Superior temporal gyrus (tissue), 1 donor: ENCODE results near the gene MKX.
A peak's percentile ranks its signal among the peaks of the same experiment; 100 is the strongest.

Experiments used
- DNase-seq: peaks from one replicate; pipeline ENCODE4 v3.0.0-alpha.2; 2016; ENCODE audit errors: extremely low spot score

MKX gene

DNA sequence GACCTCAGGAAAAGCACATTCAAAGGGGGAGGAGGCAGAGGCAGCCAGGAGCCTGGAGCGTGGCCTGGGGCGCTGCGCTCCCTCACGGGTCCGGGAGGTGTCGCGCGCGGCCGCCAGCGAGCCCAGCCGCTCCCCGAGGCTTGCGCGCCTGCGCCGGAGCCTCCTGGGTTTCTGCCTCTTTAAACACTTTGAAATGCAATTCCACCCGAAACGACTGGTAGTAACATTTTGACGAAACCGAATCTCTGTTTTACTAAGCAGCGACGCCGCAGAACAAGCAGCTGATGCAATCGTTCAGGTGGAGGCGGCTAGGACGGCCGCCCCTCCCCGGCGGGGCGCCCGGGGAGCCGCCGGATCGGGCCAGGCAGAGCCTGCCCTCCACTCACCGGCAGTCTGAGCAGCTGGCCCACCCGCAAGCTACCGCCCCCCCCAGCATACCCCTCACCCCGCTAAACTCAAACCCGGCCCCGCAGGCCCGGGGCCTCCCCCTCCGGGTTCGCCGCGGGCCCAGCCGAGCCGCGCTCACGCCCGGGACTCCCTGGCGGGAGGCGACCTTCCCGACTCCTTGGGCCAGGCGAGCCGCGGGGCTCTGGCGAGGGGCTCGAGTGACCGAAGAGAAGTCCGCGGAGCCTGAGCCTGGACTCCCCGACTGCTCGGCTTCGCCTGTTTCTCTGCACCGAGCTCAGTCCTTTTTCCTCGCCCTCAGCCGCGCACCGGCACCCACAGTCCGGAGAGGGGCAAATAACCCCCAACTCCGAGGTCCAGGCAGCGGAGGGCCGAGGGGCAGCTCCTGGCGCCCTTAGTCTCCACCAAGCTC, 3.2 kb downstream of the MKX start:
- DNase-seq = peak; percentile 53

DNA sequence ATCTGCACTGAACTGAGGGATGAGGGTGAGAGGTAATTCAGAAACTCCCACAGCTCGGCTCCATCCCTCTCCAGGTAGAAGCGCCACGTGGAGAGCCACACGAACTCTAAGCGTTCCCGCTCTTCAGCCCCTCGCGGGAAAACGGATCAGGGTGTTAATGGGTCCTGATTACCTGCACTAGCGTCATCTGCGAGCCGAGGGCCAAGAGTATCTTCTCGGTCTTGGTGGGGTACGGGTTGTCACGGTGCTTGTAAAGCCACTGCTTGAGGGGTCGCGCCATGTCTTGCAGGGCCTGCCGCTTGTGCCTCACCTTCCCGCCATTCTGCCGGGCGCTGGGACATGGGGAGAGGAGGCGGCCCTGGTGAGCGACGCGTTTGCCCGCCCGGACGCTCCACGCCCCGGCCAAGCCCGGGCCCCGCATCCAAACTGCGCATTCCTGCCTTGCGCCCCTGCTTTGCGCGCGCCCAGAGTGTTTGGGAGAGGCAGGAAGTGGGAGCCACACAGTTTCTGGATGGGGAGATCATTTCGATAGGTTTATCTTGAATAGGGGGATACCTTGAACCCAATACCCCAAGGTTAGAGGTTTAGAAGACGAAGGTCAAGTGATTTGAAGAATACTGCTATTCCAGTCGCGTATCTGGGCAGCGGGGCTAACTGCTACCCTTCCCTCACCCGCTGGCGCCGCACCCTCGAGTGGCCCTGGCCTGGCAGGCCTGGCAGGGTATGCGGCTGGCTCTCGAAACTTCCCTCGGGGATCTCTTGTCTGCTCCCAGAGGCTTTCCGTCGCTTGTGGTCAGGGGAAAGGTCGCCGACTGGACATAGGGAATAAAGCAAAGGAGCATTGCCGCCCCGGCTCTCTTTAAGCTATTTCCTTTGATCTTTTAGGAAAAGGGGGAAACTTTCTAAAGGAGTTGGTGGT, 4.2 kb downstream of the MKX start:
- no peak for DNase-seq

DNA sequence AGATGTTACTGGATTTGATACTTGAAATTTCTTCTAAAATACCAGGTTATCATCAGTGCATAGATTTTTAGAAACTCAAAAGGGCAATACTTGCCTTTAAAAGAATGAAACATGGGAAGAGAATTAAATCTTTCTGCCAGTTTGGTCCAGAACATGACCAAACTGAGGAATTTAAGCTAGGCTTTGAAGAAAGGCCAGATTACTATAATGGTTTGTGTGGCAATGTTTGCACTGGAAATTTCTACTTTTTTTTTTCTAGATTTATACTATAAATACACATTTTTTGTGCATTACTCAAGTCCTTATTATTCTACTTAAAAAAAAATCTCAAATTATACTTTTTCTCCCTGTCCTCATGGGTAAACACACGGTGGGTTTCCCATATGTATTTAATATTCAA, 9.2 kb downstream of the MKX start:
- no peak for DNase-seq

DNA sequence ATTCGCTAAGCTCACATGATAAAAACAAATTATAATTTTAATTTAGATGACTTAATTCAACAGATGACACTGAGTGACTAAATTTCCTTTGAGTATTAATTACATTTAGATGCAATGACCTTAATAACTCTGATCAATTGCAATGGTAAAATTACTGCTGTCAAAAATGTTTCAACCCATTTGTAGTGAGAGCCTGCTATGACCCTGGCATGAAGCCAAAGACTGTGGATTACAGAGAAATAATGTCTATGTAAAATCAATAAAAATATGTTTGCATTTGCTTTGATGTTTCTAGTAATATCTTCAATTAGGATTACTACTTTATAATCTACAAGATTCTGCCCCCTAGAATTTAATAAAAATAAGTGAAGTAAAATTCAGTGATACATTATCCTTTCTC, 15.6 kb downstream of the MKX start:
- DNase-seq = no peak

DNA sequence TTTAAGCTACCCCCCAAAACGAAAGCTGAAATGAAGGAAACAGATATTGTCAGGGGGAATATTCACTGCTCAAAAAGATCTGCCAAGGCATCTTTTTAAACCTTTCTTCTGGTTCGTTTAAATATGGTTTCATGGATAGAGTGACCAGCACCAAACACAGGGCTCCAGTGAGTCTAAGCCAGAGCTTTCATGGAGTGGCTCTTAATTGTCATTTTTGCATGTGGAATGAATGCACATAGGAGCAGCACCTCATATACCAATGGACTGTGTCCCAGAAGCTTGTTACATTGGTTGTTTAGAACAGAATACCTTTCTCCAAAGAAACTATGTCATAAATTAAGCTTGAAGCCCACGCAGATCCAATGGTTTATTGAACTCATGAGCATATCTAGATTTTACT, 17.3 kb downstream of the MKX start:
- DNase-seq = no peak

DNA sequence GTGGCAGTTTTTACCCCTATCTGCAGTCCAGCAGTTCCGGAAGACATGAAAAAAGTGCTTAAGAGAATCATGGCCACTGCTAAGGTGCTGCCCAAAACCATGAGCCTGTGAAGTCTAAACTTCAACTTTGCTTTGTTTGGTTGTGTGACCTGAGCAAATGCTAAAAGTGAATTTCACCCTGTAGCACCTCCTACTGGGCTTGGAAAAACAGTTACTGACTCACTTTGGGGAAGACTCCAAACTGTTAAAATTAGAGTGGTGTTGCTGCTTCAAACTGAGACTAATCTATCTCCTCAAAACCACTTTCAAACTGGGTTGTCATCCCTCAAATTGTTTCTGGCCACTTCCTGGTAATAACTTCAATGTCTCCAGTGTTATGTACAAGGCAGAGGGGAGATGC, 21.3 kb downstream of the MKX start:
- no peak for DNase-seq

DNA sequence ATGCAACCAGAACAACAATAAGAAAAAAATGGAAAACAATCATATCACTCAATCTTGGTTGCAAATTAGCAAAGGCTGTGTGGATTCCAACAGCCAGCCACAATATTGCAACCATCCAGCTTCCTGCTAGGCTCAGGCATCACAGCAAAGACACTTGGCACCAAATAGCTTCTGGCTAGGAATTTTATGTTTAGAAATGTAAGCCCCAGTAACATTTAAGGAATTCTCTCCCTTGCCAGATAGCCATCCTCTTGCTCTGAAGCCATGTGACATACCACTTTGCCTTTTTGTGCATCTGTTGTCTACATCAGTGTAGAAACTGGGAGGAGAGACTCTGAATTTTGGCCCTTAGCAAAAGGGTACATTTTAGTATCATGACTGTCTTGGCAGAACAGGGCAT, 22.2 kb downstream of the MKX start:
- no peak for DNase-seq

DNA sequence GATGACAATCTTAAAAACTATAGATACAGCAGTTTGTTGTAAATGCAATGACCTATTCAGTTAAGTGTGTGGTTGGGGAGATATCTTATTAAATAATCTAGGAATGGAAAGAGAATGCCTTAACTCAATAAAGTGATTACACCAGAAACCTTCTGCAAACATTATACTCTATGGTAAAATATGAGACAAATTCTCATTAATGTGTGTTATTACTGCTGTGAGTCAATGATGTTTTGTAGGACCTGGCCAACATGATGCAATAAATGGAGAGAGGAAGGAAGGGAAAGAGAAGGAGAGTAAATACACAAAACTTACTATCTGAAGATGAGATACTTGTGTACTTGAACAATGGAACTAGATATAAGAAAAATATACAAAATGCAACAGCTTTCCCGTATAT, 25.1 kb downstream of the MKX start:
- DNase-seq = no peak

DNA sequence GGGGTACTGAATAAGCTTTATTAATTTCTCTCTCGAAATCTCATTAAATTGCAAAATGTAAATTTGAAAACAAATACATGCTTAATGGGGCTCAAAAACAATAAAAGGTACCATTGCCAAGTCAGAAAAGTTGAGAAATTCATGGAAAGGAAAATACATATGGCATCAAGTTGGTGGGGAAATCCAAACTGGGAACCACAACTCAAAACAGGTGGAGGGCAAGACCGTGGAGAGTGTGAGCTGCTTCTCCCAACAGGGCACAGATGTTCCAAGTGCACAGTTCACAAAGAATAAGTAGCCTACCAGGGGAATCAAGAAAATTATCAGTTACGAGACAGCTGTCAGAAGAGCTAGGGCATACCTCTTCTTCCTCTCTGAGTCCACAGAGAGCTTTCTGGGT, 26.6 kb downstream of the MKX start:
- DNase-seq = no peak

DNA sequence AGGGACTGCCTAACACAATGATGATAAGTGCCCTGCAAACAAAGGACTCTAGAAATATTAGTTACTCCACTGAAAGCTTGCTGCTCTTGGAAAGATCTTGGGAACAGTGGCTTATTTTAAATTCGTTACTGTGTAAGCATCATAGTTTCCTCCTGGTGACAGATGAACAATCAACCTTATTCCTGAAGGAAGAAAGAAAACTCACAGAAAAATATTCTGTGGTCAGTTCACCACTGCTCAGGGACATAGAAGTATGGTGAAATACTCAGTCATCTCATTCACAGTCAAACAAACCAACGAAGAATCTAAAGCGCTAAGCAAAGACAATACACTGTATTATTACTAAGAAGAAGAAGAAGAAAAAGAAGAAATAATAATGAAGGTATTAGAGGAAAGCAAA, 27.8 kb downstream of the MKX start:
- DNase-seq = no peak

DNA sequence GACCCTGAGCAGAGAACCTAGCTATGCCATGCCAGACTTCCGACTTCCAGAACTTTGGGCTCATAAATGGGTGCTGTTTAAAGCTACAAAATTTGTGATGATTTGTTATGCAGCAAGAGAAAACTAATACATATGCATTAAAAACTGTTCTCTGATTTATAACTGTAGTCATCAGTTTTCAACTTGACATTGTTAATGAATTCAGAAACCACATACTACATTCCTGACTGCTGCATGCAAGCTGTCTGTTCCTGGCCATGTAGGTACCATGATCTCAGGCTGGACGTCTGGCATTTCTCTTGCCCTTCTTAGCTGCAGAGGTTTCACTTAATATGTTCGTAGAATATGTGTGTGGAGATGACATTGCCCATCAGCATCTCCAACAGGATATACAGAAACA, 28.4 kb downstream of the MKX start:
- no peak for DNase-seq

DNA sequence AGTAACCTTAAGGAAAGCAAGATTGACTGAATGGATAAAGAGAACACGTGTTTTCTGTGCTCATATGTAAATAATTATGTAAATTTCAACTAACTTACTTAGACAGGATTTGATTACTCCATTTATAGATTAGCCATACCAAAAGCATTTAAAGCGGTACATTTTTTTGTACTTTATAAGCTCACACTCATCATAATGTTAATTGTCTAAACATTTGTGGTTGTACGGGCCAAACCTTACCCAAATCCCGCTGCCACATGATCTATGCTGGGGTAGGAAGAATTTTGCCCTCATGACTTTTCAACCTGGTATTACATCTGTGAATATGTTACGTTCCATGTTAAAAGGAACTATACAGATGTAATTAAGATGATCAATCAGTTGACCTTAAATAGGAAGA, 29.1 kb downstream of the MKX start:
- no peak for DNase-seq

DNA sequence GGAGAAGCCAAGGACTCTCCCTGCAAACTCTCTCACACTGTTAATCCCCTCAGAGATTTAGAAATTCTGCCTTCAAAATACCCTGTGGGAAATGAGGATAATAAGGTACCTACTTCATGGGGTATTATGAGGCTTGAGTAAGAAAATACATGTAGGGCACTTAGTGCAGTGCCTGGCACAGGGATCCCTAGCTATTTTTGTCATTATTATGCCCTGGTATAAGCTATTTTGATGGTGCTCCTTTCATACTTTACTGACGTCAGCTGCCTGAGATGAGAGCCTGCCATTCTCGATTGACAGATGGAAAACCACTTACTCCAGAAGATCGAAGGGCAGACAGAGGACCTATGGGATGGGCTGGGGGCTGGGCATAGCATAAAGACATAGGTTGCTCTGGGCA, 30.1 kb downstream of the MKX start:
- DNase-seq = no peak

DNA sequence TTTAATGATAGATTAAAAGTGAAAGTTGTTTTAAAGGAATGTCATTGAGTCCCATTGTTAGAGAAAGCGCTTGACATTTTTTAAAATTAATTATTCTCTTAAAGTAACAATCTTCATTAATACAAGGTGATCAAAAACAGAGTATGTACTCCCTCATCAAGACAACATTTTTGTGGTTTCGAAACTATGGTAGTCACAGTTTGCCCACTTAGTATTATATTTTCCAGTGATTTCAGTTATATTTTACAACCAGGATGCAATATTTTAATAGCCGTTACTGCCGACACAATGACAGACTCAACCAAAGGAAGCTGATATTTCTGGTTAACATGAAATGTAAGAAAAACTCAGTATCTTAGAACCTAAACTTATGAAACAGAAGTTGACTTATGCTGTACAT, 31.3 kb downstream of the MKX start:
- no peak for DNase-seq

DNA sequence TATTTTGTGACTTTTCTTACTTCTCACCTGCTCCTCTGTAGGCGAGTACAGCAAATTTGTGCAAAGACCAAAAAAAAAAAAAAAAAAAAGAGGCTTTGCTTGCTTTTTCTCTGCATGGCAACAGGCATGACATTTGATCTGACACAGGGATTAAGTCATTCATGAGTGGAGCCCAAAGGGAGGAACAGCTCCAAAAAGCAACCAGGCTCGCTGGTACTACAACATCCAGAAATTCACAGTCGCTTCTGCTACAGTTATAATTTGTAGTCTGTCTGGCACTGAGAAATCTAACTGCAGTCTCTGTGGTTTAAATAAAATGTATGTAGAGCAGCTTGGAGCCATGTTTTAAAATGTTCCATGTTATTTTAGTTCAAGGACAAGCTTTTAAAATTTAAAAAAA, 31.7 kb downstream of the MKX start:
- DNase-seq = no peak

DNA sequence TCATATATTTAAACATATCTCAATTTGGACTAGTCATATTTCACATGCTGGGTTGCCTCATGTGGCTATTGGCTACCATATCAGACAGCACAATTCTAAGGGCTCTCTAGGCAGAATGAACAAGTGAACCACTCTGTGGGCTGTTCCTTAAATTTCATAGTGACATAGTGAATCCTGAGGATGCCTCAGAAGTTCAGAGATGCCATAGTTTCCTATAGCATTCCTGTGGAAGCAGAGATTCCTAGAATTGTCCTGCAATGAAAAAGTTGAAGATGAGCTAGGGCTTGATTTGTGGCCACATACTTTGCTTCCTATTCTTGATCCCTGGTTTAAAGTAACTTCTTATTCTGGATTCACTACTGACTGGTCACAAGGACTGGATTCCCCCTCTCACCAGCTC, 35.6 kb downstream of the MKX start:
- no peak for DNase-seq

DNA sequence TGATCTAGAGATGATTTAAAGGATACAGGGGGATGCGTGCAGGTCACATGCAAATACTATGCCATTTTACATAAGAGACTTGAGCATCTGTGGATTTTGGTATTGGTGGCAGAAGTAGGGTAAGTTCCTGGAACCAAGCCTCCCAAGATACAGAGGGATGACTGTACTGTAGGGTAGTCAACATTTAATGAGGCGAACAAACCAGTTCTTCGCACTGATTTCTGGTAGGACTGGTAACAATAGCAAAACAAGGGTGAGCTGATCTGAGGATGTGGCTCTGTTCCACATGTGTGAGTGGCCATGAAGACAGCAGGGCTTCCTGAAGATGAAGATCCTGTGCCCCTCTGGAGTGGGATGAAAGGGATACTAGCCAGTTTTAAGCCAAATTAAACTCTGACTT, 36.3 kb downstream of the MKX start:
- no peak for DNase-seq

DNA sequence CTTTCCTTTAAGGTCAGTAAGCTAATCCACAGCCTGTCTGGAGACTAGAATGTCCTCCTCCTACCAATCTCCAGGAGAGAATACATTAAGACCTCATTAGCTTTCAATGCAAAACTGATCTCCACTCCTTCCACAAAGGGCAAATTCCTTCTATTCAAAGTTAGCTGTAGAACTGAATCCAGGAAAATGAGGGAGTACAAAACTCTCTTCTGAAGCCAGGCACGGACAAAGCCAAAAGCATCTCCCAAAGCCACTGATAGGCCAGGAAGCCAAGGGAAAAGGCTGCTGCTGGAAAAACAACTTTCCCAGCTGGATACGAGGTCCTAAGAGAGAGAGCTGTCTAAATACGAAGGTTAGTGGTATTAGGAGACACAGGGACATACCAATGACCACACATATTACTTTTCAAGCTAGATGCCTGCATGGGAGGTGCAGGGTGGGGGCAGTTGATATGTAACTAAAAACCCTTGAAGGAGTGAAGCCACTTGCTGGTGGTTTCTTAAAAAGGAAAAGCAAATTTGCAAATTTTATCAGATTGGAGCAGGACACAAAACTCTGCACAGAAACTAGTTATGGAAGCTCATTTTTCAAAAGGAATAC, 43.6 kb downstream of the MKX start:
- DNase-seq = no peak

DNA sequence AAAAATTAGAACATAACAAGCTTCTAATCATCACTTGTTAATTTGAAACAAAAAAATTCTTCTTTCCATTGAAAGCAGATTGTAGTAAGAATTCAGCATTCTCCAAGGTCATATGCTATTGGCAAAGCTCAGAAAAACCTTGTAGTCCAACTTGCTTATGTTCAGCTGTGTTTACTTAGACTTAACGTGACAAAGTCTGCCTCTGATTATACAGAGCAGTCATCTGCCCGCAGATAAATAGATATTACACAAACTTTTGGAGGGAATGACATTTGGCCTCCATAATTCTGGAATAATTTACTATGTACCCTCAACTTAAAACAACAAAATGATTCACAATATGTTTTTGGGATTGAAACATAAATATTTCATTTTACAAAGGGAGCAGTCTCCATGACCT, 45.8 kb downstream of the MKX start:
- DNase-seq = no peak

DNA sequence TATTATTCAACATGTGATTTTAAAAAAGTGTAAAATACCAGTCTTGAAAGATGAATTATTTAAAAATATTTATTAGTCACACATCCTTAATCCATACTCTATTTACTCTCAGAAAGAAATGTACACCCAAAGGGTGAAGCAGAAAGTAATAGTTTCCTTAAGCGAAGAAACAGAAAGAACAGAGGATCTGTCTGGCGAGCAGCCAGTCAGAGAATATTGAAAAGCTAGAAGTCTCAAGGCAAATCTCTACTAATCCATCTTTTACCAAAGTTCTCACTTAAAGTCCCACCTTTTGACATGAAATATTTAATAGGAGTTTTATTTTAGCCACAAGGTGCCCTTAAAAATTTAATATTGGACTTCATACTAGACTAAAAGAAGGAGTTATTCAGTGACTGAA, 46.7 kb downstream of the MKX start:
- DNase-seq = no peak

DNA sequence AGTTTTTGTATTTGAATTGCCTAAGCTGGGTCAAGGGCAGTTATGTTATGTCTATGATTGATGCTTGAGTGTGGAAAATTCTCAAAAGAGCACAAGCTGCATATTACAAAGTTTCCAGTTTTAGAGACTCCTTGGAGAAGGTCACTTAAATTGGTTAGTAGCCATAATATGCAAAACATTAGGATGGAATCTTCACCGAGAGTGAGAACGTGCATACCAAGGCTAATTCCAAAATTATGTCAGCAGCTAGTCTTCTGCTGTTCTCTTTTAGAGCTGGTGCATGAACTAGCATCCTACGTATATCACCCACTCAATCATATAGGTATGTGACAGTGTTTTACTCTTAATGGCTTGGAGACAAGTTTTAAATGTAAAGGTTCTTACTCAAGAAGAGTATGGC, 49.2 kb downstream of the MKX start:
- no peak for DNase-seq

DNA sequence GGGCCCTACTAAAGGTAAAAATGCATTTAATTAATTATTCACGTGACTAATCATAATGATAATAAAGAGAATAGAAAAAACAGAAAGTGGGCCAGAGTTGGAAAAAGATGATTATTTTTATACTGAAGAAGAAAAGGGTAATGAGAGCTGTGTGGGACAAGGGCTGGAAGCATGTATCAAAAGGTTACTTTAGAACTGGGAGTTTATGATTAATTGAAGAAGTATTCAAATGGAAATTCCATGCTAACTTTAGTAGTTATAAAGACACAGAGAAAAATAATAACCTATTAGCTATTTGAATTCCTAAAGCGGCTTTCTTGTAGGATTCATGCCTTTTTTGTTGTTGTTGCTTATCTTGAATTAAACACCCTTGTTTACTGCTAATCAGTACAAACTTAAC, 49.9 kb downstream of the MKX start:
- no peak for DNase-seq

DNA sequence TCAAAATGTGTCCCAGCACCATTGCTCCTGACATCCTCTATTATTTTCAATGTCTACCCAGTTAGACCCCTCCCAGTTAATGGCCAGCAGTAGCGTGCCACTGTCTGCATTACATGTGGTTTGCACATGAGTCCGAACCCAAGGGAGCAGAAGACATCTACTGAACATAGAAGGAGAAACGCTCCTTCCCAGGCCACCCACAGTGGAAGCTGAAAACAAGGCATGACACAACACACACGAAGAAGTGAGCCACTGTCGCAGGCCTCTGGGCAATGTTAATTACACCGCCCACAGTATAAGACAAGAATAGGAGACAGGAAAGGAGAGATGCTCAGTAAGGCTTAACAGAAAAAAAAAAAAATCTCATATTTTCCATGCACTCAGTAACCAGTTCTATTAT, 50.5 kb downstream of the MKX start:
- no peak for DNase-seq
